Measurements from ENCODE around the gene CPNE4. TPM values are rescaled to one million over a fixed set of nuclear protein-coding genes. Genes with fewer than 3 reads are reported as not detected.

Gene CPNE4
- total RNA-seq, 1 donor from 2014 or later: 0.26 TPM

DNA sequence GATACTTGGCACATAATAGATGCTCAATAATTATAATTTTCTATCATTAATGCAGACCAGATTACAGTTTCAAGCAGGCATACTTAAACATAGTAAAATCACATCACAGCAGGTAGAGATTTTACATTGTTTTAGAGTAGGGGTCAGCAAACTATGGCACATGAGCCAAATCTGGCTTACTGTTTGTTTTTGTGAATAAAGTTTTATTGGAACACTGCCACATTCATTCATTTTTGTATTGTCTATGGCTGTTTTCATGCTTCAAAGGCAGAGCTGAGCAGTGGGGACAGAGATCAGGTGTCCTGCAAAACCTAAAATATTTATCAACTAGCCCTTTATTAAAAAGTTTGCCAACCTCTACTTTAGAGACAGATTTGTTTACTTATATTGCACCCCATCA lies 342.5 kb downstream of the CPNE4 start:
- DNase-seq (no peak), ATAC-seq (no peak)
- Histone ChIP-seq H3K27ac (no peak overlapping the region), H3K9me3 (no peaks in the 10 kb centered on the region), H3K27me3 (no peaks in the 10 kb centered on the region), H3K36me3 (no peaks in the 10 kb centered on the region), H3K4me1 (no peaks in the 10 kb centered on the region), H3K4me3 (no peak overlapping the region)
- intact Hi-C loops (cut with DNase I): no loop called here
- TF ChIP-seq, protein P1, sequence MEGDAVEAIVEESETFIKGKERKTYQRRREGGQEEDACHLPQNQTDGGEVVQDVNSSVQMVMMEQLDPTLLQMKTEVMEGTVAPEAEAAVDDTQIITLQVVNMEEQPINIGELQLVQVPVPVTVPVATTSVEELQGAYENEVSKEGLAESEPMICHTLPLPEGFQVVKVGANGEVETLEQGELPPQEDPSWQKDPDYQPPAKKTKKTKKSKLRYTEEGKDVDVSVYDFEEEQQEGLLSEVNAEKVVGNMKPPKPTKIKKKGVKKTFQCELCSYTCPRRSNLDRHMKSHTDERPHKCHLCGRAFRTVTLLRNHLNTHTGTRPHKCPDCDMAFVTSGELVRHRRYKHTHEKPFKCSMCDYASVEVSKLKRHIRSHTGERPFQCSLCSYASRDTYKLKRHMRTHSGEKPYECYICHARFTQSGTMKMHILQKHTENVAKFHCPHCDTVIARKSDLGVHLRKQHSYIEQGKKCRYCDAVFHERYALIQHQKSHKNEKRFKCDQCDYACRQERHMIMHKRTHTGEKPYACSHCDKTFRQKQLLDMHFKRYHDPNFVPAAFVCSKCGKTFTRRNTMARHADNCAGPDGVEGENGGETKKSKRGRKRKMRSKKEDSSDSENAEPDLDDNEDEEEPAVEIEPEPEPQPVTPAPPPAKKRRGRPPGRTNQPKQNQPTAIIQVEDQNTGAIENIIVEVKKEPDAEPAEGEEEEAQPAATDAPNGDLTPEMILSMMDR (IDR thresholded peaks at IDR 0.05): no peak

DNA sequence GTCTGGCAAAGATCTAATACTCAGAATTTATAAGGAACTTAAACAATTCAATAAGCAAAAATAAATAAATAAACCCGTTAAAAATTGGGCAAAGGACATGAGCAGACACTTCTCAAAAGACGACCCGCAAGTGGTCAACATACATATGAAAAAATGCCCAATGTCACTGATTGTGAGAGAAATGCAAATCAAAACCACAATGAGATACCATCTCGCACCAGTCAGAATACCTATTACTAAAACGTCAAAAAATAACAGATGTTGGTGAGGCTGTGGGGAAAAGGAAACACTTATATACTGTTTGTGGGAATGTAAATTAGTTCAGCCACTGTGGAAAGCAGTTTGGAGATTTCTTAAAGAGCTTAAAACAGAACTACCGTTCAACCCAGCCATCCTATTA lies 344.0 kb downstream of the CPNE4 start:
- no peaks in the 10 kb centered on the region for H3K9me3 ChIP-seq
- DNase-seq (no peak), ATAC-seq (no peak)
- TF ChIP-seq, protein P1 (IDR thresholded peaks at IDR 0.05): no peak
- intact Hi-C loops (cut with DNase I): no loop called here
- no peaks in the 10 kb centered on the region for H3K36me3 ChIP-seq
- H3K4me3 ChIP-seq: no peak overlapping the region
- no peak overlapping the region for H3K27ac ChIP-seq
- H3K4me1 ChIP-seq: no peaks in the 10 kb centered on the region
- H3K27me3 ChIP-seq: no peaks in the 10 kb centered on the region

DNA sequence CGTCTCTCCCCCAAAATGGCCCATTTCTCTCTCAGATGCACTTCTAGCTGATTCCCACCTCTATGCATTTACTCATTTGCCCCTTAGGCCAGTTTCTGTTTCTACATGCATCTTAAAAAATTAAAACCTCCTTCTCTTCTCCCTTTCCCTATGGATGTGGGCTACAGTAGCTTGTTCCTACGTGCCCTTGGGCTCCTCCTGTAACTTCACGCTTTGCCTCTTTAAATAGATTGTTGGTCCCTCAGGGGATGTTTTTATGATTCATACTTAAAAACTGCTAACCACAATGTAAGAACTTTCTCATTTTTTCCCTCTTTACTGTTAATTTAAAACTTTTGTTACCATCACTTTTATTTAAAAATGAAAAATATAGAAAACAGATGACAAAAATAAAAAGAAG lies 346.4 kb downstream of the CPNE4 start:
- H3K27me3 ChIP-seq: no peaks in the 10 kb centered on the region
- no peaks in the 10 kb centered on the region for H3K36me3 ChIP-seq
- TF ChIP-seq, protein P1 (IDR thresholded peaks at IDR 0.05): no peak
- ATAC-seq (no peak), DNase-seq (no peak)
- H3K4me3 ChIP-seq: no peak overlapping the region
- no peak overlapping the region for H3K27ac ChIP-seq
- intact Hi-C loops (cut with DNase I): no loop called here
- H3K4me1 ChIP-seq: no peaks in the 10 kb centered on the region
- H3K9me3 ChIP-seq: no peaks in the 10 kb centered on the region

DNA sequence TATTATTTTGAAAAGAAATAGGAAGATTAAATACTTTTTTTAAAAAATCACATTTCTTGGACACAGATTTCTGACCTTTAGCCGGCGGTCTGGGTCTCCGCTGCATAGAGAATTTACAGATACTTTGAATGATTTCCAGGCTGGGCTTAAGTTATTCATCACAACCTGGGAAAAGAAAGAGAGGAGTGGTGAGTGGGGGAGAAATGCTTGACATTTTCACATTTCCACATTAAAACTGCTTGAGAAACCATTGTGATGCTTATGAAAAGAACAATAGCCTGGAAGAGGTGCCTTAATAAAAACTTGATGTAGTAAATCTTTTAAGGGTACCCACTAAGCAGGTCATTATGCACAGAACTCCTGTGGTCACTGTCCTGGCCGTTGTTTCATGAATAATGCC lies 365.2 kb downstream of the CPNE4 start:
- Histone ChIP-seq H3K27me3 (no peaks in the 10 kb centered on the region), H3K36me3 (no peaks in the 10 kb centered on the region), H3K4me1 (no peaks in the 10 kb centered on the region), H3K27ac (no peak overlapping the region), H3K9me3 (no peaks in the 10 kb centered on the region), H3K4me3 (no peak overlapping the region)
- ATAC-seq (no peak), DNase-seq (no peak)
- intact Hi-C loops (cut with DNase I): no loop called here
- TF ChIP-seq, protein P1 (IDR thresholded peaks at IDR 0.05): no peak

GRCh38 chr3:131658771-131659170 lies 376.0 kb downstream of the CPNE4 start:
- H3K27me3 ChIP-seq: no peaks in the 10 kb centered on the region
- no peak overlapping the region for H3K27ac ChIP-seq
- TF ChIP-seq, protein P1 (IDR thresholded peaks at IDR 0.05): no peak
- no peak for ATAC-seq
- no peak for DNase-seq
- no peaks in the 10 kb centered on the region for H3K9me3 ChIP-seq
- intact Hi-C loops (cut with DNase I): no loop called here
- no peak overlapping the region for H3K4me3 ChIP-seq
- no peaks in the 10 kb centered on the region for H3K4me1 ChIP-seq
- no peaks in the 10 kb centered on the region for H3K36me3 ChIP-seq

DNA sequence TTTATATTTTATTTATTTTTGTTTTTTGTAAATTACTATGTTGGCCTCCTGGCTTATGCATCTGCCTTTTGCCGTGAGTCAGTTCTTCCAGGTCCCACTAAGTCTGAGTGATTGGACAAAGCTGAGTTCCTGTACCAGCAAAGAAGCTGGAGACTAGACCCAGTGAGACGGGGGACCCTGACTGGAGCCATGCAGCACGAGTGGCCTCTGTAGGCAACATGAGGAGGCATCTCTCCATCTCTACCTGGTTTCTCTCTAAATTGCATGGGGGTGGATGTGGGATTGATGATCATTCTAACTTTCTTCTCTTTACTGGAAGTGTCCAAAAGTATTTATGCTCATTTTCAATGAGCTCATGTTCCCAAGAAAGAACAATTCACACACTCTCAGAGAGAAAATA lies 376.7 kb downstream of the CPNE4 start:
- Histone ChIP-seq H3K27ac (no peak overlapping the region), H3K9me3 (no peaks in the 10 kb centered on the region), H3K36me3 (no peaks in the 10 kb centered on the region), H3K4me3 (no peak overlapping the region), H3K4me1 (no peaks in the 10 kb centered on the region), H3K27me3 (no peaks in the 10 kb centered on the region)
- DNase-seq (no peak), ATAC-seq (no peak)
- TF ChIP-seq, protein P1 (IDR thresholded peaks at IDR 0.05): no peak
- intact Hi-C loops (cut with DNase I): no loop called here
